SK-N-MC (cell line): ENCODE measurements around the gene FCER2.
"Not testable (repeated sequence)": the region's sequence is repeated elsewhere in the genome, so short reads cannot be mapped to it uniquely, and the experiment has no call there.

Experiments
- DNase-seq: peaks from one replicate; pipeline ENCODE4 v3.0.0-alpha.2; 2011; ENCODE audit warnings: low read depth, low spot score
- H3K27ac ChIP-seq: fragments of 200-600 bp; sonication (generic); 2 replicates; pipeline ENCODE4 v1.5.1; 2016; ENCODE audit warnings: mixed run types
- H3K36me3 ChIP-seq: fragments of 200-600 bp; sonication (generic); 2 replicates; pipeline ENCODE4 v1.6.1; 2017; ENCODE audit warnings: antibody characterized with exemption, low read length, mixed read lengths; ENCODE audit not compliant: insufficient read depth
- H3K4me3 ChIP-seq: fragments of 200-600 bp; sonication (generic); 2 replicates; pipeline ENCODE4 v1.5.1; 2016
- H3K9ac ChIP-seq: fragments of 200-600 bp; sonication (generic); 2 replicates; pipeline ENCODE4 v1.8.0; 2017; ENCODE audit warnings: mixed run types, mixed read lengths; ENCODE audit not compliant: insufficient read length
- H3K9me3 ChIP-seq: fragments of 200-600 bp; sonication (generic); 2 replicates; pipeline ENCODE4 v1.6.1; 2017; ENCODE audit warnings: low read depth, mild to moderate bottlenecking, antibody characterized with exemption, low read length, moderate library complexity, mixed read lengths
- EZH2 ChIP-seq: fragments of 200-600 bp; sonication (generic); IDR thresholded peaks from one replicate; pipeline ENCODE4 v1.6.1; 2017; ENCODE audit warnings: antibody characterized with exemption
- FOXP2 ChIP-seq: optimal IDR thresholded peaks from 2 replicates; pipeline ENCODE3; 2011; ENCODE audit warnings: mild to moderate bottlenecking, moderate library complexity; ENCODE audit not compliant: insufficient read depth; ENCODE audit errors: extremely low read length, control extremely low read depth
- POLR2AphosphoS5 ChIP-seq: IDR thresholded peaks from 2 replicates; pipeline ENCODE4 v1.6.1; 2012; ENCODE audit warnings: mild to moderate bottlenecking, low read depth, low read length, borderline replicate concordance

FCER2 gene

GRCh38 chr19:7701654-7702457, at the start of gene FCER2:
TSS of gene FCER2 (minus strand) at chr19:7702131. CDS start at chr19:7699760, 2,371 bp downstream.
- Histone ChIP-seq H3K9ac (no peak within 1 kb of the TSS), H3K9me3 (no peaks in the 10 kb centered on the region), H3K4me3 (no peak within 1 kb of the TSS), H3K36me3 (no peaks in the 10 kb centered on the region), H3K27ac (no peak within 1 kb of the TSS)
- DNase-seq: no peak
- TF ChIP-seq FOXP2: no peak
- TF ChIP-seq POLR2AphosphoS5: no peak
- no peak for TF ChIP-seq EZH2

- Histone ChIP-seq H3K9me3 (no peaks in the 10 kb centered on the region), H3K27ac (no peak overlapping the region), H3K36me3 (no peaks in the 10 kb centered on the region), H3K9ac (no peak overlapping the region), H3K4me3 (no peak overlapping the region)
- TF ChIP-seq EZH2: no peak
- no peak for TF ChIP-seq FOXP2
- TF ChIP-seq POLR2AphosphoS5: no peak
- DNase-seq: no peak
Observed at GRCh38 chr19:7751157-7751783, 49.3 kb upstream of the FCER2 start.

- Histone ChIP-seq H3K9ac (no peak overlapping the region), H3K4me3 (no peak overlapping the region), H3K27ac (no peak overlapping the region), H3K36me3 (no peaks in the 10 kb centered on the region), H3K9me3 (no peaks in the 10 kb centered on the region)
- TF ChIP-seq FOXP2 (no peak), EZH2 (no peak), POLR2AphosphoS5 (no peak)
- DNase-seq: no peak
Observed at GRCh38 chr19:7748756-7749155, 46.8 kb upstream of the FCER2 start.

GRCh38 chr19:7748171-7748570, 46.2 kb upstream of the FCER2 start:
- H3K27ac ChIP-seq: no peak overlapping the region
- no peak overlapping the region for H3K9ac ChIP-seq

GRCh38 chr19:7746903-7747884, 45.3 kb upstream of the FCER2 start, which contains the start of gene CD209:
TSS of gene CD209 (minus strand) at chr19:7747534. CDS start at chr19:7747511, 23 bp downstream.
- DNase-seq: no peak
- no peak within 1 kb of the TSS for H3K4me3 ChIP-seq
- no peaks in the 10 kb centered on the region for H3K36me3 ChIP-seq
- no peak within 1 kb of the TSS for H3K27ac ChIP-seq
- H3K9ac ChIP-seq: no peak within 1 kb of the TSS
- no peaks in the 10 kb centered on the region for H3K9me3 ChIP-seq
- TF ChIP-seq FOXP2: no peak
- TF ChIP-seq EZH2: no peak
- no peak for TF ChIP-seq POLR2AphosphoS5

More at GRCh38 chr19:7748171-7748570, 46.2 kb upstream of the FCER2 start:
- Histone ChIP-seq H3K9me3 (no peaks in the 10 kb centered on the region), H3K4me3 (no peak overlapping the region), H3K36me3 (no peaks in the 10 kb centered on the region)
- no peak for DNase-seq
- TF ChIP-seq EZH2: no peak
- TF ChIP-seq POLR2AphosphoS5: no peak
- TF ChIP-seq FOXP2: no peak

- DNase-seq, H3K4me3 ChIP-seq, H3K9ac ChIP-seq, H3K9me3 ChIP-seq, H3K27ac ChIP-seq, H3K36me3 ChIP-seq: not testable (repeated sequence)
Observed at GRCh38 chr19:7746306-7746705, 44.4 kb upstream of the FCER2 start.

GRCh38 chr19:7744871-7745650, 43.1 kb upstream of the FCER2 start:
- no peak for DNase-seq
- Histone ChIP-seq H3K9me3 (no peaks in the 10 kb centered on the region), H3K27ac (no peak overlapping the region), H3K36me3 (no peaks in the 10 kb centered on the region), H3K9ac (no peak overlapping the region), H3K4me3 (no peak overlapping the region)
- TF ChIP-seq POLR2AphosphoS5 (no peak), EZH2 (no peak), FOXP2 (no peak)

GRCh38 chr19:7744199-7744786, 42.4 kb upstream of the FCER2 start:
- TF ChIP-seq EZH2: no peak
- no peak for TF ChIP-seq POLR2AphosphoS5
- no peak for TF ChIP-seq FOXP2
- Histone ChIP-seq H3K36me3 (no peaks in the 10 kb centered on the region), H3K27ac (no peak overlapping the region), H3K4me3 (no peak overlapping the region), H3K9ac (no peak overlapping the region), H3K9me3 (no peaks in the 10 kb centered on the region)
- no peak for DNase-seq
